HuH-7.5 (cell line): Measurements from ENCODE around the gene LIMS2.

Experiments used
- DNase-seq: peaks from one replicate; pipeline ENCODE4 v3.0.0; 2011; ENCODE audit warnings: low spot score

The LIMS2 gene, protein sequence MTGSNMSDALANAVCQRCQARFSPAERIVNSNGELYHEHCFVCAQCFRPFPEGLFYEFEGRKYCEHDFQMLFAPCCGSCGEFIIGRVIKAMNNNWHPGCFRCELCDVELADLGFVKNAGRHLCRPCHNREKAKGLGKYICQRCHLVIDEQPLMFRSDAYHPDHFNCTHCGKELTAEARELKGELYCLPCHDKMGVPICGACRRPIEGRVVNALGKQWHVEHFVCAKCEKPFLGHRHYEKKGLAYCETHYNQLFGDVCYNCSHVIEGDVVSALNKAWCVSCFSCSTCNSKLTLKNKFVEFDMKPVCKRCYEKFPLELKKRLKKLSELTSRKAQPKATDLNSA

DNA sequence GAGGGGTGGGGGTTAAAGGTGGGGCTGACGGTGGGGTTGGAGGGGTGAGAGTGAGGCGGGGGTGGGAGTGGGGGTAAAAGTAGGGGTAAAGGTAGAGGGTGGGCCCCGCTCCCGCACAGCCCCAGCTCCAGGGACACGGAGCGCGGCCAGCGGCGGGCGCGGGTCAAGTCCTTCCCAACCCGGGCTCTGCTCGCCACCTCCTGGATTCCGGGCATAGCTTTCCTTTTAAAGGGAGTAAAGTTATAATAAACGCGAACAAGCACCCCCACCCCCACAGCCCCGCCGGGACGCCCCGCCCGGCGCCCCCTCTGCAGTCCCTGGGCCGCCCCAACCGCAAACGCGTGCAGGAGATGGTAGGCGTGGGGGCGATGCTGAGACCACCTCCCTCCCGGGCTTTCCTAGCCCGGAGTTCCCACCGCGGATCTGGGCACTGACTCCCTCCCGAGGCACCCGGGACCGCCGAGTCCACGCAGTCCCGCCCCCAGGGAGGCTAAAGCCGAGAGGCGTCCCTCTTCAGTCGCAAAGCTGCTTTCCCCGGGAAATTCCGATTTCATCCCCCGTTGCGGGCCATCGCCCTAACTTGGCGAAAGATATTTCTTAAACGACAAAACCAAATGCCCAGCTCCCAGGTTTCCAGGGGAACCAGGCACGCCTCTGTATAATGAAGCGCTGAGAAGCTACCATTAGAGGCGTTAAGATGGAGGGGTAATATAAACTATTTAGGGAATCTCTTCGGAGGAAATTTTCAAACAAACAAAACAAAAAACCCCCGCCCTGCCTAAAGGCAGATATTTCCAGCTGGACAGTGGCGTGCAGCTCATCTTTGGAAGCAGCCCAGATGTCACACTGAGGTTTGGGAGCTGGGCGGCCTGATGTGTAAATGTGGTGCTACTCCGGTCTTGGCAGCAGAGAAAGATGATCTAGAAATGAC lies at the start of gene LIMS2:
LIMS2 (minus strand) TSS at position 200 of the 931 bp plus-strand sequence. CDS start 506 bp downstream, outside the sequence.
- DNase-seq = peak; percentile 71

DNA sequence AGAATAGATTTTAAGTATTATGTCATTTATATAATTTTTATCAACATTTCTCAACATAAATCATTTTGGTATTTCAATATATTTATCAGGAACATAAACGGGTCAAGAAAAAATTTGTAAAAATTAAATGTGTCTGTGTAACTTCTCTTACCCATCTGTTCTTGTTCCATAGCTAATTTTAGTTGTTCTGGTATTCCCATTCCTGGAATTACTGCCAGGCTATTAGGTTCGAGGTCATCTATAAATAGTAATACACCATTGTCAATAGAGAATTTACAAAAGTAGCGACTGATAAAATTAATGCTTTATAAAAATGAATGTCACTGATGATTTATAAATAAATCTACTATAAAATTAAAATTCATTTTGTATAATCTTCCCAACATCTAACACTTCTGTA lies 47.5 kb upstream of the LIMS2 start:
- no peak for DNase-seq

DNA sequence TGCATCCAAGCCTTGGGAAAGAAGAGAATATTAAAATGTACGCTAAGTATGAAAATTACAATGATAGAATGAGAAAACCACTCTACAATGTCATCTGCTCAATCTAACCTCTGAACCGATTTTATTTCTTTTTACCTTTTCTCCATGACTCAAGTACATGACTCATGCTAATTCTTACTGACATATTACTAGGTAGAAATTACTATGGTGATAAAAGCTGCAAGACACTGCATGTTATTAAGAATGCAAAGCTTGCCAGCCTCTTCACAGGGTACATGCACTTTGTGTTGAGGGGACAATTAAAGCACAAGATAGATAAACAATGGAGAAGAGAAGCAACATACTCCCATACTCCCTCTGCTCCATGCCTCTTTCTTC lies 46.6 kb upstream of the LIMS2 start:
- DNase-seq = no peak

DNA sequence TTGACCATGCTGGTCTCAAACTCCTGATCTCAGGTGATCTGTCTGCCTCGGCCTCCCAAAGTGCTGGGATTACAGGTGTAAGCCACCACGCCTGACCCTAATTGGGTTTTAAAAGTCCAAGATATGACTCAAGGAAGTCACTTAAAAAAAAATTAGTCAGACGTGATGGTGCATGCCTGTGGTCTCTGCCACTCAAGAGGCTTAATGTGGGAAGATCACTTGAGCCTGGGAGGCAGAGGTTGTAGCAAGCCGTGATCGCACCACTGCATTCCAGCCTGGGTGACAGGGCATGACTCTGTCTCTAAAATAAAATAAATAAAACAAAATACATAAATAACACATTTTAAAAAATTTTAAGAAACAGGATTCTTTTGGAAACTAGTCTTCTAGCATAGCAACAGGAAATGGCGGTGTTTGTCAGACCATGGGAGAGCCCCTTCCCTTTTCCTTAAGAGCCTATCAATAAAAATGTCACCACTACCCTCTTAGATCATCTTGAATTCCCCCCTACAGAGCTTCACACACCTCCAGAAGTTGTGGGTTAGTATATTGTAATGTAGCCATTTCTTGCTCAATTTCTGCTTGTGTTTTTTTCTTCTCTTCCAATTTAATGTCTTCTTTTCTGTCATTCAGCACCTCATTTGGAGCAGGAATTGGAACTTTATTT lies 46.1 kb upstream of the LIMS2 start:
- no peak for DNase-seq

DNA sequence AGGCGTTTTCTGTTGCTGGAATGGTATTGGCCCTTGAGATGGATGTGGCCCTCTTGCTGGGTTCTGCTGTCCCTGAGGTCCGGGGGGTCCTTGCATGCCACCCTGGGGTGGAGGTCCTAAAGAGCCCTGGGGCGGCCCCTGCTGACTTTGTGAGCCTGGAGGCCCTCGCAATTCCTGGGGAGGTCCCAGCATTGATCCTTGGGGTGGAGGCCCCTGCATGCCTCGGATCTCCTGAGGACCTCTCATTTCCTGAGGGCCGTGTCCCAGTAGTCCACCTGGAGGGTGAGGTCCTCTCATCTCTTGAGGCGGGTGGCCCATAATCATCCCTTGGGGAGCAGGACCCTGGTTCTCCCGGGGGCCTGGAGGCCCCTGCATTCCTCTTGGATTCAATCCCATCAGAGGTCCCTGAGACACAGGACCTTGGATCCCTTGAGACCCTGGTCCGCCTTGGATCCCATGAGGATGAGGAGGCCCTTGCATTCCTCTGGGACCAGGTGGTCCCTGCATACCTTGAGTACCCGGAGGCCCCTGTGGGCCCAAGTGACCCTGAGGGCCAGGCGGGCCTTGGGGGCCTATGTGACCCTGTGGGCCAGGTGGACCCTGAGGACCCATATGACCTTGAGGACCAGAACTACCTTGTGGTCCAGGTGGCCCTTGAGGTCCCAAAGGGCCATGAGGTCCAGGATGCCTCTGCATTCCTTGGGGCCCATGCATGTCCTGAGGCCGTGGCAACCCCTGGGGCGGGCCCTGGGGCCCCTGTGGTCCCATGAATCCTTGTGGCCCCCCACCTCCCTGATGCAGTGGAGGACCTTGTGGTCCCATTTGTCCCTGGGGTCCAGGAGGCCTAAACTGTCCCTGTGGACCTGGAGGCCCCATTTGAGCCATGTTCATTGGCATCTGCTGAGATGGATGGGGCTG lies 44.2 kb upstream of the LIMS2 start:
- DNase-seq = no peak

DNA sequence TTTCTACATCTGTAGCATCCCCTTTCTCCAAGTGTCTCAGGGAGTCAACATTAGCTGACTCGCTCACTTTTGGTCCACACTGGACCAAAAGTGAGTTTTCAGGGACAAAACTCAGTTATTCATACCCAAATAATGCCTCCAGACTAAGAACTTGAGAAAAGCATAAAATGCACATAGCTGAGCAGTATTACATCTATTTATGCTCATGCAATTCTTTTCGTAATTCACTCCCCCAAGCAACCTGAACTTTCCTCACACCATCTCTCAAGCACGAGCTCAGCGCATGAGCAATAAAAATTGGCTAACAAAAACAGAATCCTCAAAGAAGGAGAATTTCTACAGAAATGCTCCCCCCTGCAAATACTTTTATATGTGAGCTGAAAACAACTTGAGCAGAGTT lies 42.9 kb upstream of the LIMS2 start:
- no peak for DNase-seq

DNA sequence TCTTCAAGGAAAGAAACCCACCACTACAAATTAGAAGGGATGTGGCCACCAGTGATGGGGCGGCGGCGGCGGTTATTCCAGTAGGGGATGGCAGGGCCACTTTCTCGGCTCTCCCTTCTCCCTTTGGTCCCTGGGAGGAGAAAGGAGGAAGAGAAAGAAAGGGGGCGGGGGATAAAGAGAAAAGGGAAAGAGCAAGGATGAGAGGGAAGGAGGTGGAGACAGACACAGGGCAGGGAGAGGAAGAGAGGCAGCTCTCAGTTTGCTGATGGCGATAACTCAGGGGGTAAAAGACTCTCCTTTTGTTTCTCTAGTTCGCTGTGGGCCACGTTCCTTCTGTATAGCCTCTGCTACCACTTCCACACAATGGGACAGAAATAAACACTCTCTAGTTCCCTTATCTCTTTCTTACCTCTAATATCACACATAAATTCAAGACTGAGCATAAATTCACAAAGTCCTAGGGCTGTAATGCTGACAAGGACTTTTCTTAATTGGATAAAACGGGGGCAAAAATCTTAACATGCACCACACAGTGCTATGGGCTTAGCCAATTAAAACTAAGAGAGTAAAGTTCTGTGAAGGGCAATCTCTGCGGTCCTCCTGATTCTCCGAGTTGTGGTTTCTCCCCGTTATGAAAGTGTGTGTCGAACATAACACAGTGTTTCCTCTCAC lies 40.6 kb upstream of the LIMS2 start:
- DNase-seq = no peak

DNA sequence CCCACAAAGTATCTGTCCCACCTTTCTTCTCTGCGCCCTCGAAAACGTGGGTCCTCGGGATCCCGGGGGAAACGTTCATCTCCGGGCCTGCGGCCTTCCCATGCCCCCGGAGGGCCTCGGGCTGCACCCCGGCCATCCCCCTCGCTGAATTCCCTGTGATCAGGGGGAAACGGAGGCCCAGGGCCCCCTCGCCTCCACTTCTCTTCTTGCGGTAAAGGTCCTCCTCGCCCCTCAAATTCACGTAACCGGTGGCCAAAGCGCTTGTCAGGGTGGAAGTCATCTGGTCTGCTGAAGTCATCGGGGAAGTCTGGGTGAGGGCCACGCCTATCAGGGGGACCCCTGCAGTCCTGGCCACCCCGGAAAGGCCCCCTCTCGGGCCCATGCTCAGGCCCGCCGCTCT lies 38.2 kb upstream of the LIMS2 start:
- DNase-seq = no peak

DNA sequence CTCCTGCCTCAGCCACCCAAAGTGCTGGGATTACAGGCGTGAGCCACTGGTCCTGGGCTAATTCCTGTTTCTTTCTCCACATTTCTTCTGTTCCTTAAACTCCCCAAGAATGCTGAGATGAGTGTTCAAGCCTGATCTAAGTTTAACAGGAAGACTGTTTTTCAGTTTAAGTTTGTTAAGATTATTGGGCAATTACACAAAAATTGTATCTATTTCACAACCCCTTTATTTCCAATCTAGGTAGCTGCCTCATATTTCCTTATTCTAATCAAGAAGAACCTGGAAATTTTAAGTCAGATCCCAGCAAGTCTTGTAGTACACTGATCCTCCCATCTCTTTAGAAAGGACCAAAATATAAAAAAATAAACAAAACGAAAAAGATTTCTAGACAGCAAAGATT lies 37.7 kb upstream of the LIMS2 start:
- DNase-seq = no peak

DNA sequence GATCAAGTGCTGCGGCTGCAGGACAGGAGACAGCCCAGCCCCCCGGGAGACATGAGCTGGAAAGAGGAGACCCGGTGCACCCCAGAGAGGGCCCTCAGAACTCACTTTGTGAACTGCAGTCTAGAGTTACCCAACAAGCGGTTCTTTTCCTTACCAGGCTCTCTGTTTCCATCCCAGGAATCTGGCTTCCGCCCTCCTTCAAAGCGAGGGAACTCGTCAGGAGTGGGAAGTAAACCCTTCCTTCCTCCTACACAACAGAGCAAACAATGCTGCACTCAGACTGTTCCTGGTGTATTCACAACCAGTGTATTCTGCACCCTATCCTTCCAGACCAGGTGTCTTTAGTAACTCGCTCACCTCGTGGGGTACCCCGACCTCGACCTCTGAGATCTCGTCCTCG lies 34.0 kb upstream of the LIMS2 start:
- DNase-seq = no peak

DNA sequence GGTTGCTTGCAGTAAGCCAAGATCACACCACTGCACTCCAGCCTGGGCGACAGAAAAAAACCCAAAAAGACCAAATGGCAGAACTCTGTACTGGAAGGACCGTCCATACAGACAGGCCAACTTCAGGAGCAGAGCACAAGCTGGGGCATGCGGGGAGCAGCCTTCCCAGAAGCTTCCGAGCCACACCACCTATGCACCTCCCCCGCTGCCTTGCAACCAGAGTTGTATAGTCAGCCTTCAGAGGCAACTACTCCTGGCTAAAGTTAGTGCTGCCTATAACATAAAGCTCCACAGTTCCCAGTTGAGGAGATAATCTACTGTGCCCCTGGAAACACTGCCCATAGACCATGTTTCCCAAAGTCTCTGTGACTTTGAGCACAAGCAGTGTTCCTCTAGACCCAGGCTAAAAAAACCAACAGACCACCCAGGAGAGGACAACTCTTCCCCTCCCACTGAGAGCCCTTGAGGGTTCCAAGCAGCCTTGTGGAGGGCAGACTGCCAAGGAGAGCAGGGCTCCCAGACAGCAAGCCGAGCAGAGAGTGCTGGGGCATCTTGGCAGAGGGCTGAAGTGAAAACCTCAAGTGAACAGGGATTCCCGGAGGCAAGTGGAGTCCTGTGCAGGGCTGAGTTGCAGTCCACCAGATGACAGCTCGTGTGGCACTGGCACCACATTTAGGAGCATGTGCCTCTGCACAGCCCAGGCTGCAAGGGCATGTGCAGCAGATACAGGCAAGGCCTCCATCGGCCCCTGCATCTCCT lies 32.7 kb upstream of the LIMS2 start:
- DNase-seq = no peak

DNA sequence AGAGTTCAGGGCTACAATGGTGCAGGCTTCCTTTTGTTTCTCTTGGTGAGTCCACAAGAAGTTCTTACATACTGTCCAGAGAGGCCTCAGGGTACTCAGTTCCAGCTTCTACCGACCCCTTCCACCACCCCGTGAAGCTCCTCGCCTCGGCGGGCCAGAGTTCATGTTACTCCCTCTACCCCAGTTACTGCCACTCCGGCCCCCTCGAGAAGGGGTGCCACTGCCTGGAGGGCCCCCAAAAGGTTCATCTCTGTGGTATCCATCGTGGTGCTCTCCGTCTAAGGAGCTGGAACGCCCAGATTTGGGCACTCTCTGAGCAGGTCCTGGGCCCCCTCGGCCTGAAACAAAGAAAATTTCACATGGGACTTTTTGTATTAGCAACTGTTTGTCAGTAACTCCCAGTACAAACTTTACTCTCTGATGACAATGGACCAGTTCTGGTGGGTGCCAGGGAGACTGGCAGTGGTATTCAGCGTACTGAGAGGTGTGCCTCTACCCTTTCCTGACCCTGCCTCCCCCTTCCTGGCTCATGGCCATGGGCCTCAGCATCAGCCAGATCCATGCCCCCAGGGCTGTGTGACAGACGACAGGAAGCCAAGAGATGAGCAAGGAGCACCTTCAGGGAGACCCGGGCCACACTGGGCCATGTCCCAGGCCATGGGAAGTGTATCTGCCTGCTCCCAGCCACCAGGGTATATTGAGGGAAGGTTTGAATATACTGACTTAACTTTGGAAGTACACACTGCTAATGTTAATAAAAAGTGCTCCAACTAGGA lies 31.1 kb upstream of the LIMS2 start:
- DNase-seq = no peak

DNA sequence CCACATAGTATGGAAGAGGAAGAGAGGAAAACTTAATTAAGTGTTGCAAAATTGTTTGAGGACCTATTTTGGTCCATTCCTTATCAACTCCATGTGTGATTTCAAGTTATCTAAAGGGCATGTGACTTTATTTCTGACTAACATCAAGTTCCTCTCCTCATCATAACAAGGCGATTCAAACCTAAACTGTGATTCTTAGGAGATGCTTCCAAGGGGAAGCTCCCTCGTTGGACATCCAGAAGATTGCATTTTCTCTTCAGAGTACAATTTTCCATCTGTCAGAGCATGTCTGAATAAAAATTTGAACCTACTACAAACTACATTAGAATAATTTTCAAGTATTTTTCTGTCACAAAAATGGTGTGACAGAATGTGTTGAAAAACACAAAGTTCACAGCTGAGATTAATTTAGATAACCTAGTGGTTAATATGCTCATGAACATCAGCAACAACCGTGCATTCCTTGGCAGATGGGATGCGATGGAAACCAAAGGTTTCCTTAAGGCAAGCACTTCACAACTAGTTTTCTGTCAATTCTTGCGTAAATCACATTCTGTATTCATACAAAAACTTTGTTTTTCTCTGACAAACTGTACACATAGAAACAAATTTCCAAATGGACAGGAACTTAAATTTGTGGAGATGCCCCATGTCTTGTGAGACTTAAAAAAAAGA lies 30.2 kb upstream of the LIMS2 start:
- no peak for DNase-seq

DNA sequence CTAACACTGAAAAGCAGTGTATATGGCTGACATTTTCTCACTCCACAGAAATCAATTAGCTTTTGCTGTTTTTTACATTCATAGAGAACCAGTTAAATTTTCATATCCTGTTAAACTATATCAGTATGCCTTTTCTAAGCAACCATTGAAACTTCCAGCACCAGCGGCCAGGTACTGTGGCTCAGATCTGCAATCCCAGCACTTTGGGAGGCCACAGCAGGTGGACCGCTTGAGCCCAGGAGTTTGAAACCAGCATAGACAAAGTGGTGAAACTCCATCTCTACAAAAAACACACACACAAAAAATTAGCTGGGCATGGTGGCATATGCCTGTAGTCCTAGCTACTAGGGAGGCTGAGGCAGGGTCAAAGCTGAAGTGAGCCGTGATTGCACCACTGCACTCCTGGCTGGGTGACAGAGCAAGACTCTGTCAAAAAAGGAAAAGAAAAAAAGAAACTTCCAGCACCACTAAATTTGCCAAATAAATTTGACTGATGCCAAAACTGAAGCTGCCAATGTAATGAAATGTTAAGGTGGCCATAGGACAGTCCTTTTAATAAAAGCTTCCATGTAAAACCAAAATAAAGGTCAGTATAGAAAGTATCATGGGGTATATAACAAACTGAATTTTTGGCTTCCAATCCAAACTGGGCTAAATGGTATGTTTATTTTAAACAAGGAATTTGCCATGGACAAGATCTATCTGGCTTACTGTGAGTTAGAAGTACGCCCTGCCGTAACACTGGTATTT lies 29.5 kb upstream of the LIMS2 start:
- no peak for DNase-seq

DNA sequence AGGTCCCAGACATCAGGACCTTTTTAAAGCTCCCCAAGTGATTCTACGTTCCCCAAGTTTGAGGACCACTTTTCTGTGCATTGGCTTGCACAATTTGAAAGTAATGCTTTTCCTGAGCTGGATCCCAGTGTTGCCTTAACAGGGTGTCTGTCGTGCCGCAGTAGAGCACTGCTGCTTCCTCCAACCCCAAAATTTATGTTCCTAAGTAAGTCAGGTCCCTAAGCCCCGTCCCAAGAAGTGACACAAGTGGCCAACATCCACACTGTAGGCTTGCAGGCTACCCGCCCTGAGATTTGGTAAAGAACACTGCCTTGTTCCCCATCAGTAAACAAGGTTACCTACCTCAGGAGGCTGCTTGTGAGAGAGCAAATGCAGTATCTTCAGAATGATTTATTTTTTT lies 28.0 kb upstream of the LIMS2 start:
- DNase-seq = no peak

DNA sequence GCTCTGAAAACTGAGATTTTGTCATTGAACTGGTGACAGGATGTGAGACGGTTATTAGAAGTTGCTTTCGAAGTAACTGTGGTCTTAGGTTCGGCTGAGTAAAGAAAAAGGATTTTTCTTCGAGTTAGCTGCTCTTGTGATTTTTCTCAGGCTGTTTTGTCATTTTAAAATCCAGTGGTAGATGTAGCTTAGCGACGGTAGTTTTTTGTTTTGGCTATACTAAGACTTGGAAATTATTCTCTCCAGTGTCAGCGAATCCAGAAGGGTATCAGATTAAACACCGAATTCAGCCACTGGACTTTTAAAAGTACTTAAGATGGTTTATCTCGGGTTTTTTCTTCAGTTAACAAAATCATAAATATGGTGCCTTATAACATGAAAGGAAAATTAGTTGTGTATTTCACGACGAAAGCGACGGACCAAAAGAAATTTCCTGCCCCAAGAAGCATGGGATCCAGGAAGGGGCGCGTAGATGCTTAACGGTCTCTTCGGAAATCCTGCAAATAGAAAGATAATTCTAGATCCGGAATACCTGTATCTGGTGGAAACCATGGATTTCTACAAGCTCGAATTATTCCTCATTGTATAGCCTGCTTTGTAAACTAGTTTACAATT lies 27.2 kb upstream of the LIMS2 start:
- no peak for DNase-seq

DNA sequence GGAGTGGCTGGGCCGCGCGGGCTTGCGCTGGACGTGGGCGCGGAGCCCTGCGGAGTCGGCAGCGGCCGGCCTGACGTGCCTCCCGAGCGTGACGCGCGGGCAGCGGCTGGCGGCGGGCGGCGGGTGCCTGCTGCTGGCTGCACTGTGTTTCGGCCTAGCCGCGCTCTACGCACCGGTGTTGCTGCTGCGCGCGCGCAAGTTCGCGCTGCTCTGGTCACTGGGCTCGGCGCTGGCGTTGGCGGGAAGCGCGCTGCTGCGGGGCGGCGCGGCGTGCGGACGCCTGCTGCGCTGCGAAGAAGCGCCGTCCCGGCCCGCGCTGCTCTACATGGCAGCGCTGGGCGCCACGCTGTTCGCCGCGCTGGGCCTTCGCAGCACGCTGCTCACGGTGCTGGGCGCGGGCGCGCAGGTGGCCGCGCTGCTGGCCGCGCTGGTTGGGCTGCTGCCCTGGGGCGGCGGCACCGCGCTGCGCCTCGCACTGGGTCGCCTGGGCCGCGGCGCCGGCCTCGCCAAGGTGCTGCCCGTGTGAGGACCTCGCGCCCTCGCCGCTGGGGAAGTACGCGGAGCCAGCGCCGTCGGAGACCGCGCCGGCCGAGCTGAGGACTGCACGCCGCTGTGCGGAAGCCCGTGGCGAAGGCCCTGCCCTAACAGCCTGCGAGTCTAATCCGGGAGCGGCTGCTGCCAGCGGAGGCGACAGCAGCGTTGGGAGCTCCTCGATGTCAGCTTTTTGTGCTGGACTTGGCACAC lies 26.5 kb upstream of the LIMS2 start:
- DNase-seq = peak; percentile 80
